Peyer's patch (tissue), 4 donors: ENCODE data around the gene CLDN11.

Source experiments
- CTCF ChIP-seq, 6 experiments: fragments of 450-650 bp in 4 of 6; fragments of 200-600 bp in 2 of 6; sonication (generic) in 1 of 6; IDR thresholded peaks; one replicate each; pipeline ENCODE4 v1.5.1; 2017 to 2019; ENCODE audit warnings: antibody characterized with exemption in 6 of 6, mild to moderate bottlenecking in 3 of 6, moderate library complexity in 1 of 6
- POLR2A ChIP-seq, 2 donors: fragments of 450-650 bp; IDR thresholded peaks; one replicate each; pipeline ENCODE4 v1.5.1; 2017; ENCODE audit warnings: antibody characterized with exemption in 2 of 2, mild to moderate bottlenecking in 2 of 2, moderate library complexity in 2 of 2

- TF ChIP-seq CTCF (IDR thresholded peaks at IDR 0.05) = no peak
- no peak for TF ChIP-seq POLR2A (IDR thresholded peaks at IDR 0.05)
These were observed 51.7 kb downstream of the CLDN11 start for GRCh38 chr3:170470063-170471016.
